Ishikawa (cell line): Measurements from ENCODE around the gene C9orf43.

Experiments used
- REST ChIP-seq: IDR thresholded peaks from 2 replicates; pipeline ENCODE4 v1.6.1; 2012; ENCODE audit warnings: low read depth, mild to moderate bottlenecking
- YY1 ChIP-seq: IDR thresholded peaks from 2 replicates; pipeline ENCODE4 v1.6.1; 2012; ENCODE audit warnings: low read depth

GRCh38 chr9:113363336-113363735 is 47.2 kb upstream of the C9orf43 start:
- TF ChIP-seq REST (no peak), YY1 (no peak)
